ENCODE results near the gene RAPGEF6.
A peak's percentile ranks its signal among the peaks of the same experiment; 100 is the strongest.

The RAPGEF6 gene

DNA sequence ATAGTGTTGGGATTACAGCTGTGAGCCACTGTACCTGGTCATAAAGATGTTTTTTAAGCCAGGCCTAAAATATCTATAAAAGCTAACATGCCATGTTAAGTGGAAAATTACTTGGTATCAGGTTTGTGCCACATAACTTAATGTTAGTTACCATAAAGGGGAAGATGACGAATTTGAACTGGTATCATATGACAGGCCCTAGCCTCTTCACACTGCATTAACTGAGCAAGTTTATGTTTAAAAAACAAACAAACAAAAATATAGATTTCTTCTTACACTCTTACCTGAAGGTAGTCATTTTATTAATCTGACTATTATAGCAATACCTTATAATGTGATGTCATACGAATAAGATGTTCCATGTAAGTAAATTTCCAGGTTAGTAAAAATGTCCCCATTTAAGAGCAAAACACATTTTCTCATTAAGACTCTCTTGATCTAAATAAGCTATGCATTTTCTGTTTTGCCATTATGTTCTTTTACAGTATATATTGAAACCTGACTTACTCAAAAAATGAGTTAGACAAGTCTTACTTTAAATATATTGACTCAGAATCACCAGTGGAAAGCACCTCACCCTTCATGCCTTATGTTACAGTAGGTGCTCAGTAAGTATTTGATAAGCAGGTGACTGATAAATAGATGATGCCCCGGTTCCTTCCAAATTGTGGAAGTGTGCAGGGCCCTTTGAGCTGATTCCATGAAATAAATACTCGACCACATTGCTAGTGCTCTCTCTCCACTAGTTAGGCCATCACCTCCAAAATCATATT is 245.7 kb downstream of the RAPGEF6 start:
- Histone ChIP-seq H2AFZ (ENCODE audit: low read depth, low read length) (no peak overlapping the region), H3K27me3 (ENCODE audit: low read depth, low read length) (no peaks in the 10 kb centered on the region), H3K9ac (ENCODE audit: low read length) (peak overlapping the region; percentile 33), H3K4me2 (ENCODE audit: low read length) (peak overlapping the region; percentile 50), H3K4me1 (ENCODE audit: low read length) (peaks cover 83% of the 10 kb centered on the region), H3K79me2 (ENCODE audit: low read length) (peaks cover 97% of the 10 kb centered on the region), H3K4me3 (ENCODE audit: low read length) (no peak overlapping the region; the same call in 1 of the 2 replicates), H4K20me1 (ENCODE audit: insufficient read depth, low read length) (peaks cover 36% of the 10 kb centered on the region), H3K9me3 (ENCODE audit: insufficient read depth, low read length) (no peaks in the 10 kb centered on the region), H3K36me3 (replicated peaks; ENCODE audit: low read depth, low read length) (peaks cover 26% of the 10 kb centered on the region), H3K27ac (ENCODE audit: low read length) (peak overlapping the region; percentile 92)
- no peak for TF ChIP-seq EZH2phosphoT487 (IDR thresholded peaks at IDR 0.05; ENCODE audit: low read depth)
- TF ChIP-seq, protein P1, sequence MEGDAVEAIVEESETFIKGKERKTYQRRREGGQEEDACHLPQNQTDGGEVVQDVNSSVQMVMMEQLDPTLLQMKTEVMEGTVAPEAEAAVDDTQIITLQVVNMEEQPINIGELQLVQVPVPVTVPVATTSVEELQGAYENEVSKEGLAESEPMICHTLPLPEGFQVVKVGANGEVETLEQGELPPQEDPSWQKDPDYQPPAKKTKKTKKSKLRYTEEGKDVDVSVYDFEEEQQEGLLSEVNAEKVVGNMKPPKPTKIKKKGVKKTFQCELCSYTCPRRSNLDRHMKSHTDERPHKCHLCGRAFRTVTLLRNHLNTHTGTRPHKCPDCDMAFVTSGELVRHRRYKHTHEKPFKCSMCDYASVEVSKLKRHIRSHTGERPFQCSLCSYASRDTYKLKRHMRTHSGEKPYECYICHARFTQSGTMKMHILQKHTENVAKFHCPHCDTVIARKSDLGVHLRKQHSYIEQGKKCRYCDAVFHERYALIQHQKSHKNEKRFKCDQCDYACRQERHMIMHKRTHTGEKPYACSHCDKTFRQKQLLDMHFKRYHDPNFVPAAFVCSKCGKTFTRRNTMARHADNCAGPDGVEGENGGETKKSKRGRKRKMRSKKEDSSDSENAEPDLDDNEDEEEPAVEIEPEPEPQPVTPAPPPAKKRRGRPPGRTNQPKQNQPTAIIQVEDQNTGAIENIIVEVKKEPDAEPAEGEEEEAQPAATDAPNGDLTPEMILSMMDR (IDR thresholded peaks at IDR 0.05; ENCODE audit: low read depth, low read length), result no peak

DNA sequence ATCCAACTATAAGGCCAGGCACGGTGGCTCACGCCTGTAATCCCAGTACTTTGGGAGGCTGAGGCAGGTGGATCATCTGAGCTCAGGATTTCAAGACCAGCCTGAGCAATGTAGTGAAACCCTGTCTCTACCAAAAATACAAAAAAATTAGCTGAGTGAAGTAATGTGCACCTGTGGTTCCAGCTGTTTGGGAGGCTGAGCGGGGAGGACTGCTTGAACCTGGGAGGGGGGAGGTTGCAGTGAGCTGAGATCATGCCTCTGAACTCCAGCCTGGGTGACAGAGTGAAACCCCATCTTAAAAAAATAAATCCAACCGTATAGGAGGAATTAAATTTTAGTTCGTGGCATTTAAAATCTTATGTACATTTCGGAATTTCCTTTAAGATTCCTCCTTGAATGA is 247.8 kb downstream of the RAPGEF6 start:
- H4K20me1 ChIP-seq (ENCODE audit: insufficient read depth, low read length), result peaks cover 57% of the 10 kb centered on the region
- 0 out of 2 replicates have a peak overlapping the region, but pooled peaks have one; percentile 50 for H3K4me2 ChIP-seq (ENCODE audit: low read length)
- H3K4me3 ChIP-seq (ENCODE audit: low read length), result no peak overlapping the region
- peaks cover 22% of the 10 kb centered on the region for H3K36me3 ChIP-seq (replicated peaks; ENCODE audit: low read depth, low read length)
- TF ChIP-seq EZH2phosphoT487 (IDR thresholded peaks at IDR 0.05; ENCODE audit: low read depth), result no peak
- TF ChIP-seq, protein P1 (IDR thresholded peaks at IDR 0.05; ENCODE audit: low read depth, low read length), result no peak
- H3K79me2 ChIP-seq (ENCODE audit: low read length), result peaks cover 100% of the 10 kb centered on the region
- H3K9ac ChIP-seq (ENCODE audit: low read length), result no peak overlapping the region
- H3K9me3 ChIP-seq (ENCODE audit: insufficient read depth, low read length), result no peaks in the 10 kb centered on the region
- H3K27me3 ChIP-seq (ENCODE audit: low read depth, low read length), result no peaks in the 10 kb centered on the region
- peaks cover 85% of the 10 kb centered on the region for H3K4me1 ChIP-seq (ENCODE audit: low read length)
- no peak overlapping the region for H2AFZ ChIP-seq (ENCODE audit: low read depth, low read length)
- H3K27ac ChIP-seq (ENCODE audit: low read length), result peak overlapping the region; percentile 92

DNA sequence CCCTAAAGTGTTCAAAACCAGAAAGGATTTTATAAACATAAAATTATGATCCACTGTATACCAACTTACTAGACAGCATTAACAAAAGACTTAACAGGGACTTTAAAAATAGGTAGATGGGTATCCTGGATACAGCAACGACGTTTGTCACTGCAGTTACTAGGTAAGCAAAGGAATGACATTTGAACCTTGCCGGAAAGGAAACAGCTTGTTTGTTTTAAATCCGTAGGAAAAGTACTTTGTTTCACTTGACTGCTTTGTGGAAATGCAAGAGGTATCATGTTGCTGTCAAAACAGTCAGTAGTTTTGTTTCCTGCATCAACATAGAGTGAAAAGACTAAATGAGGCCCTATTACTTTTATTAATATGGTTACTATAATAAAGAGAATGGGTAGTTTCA is 248.2 kb downstream of the RAPGEF6 start:
- peaks cover 85% of the 10 kb centered on the region for H3K4me1 ChIP-seq (ENCODE audit: low read length)
- H3K4me2 ChIP-seq (ENCODE audit: low read length), result no peak overlapping the region
- TF ChIP-seq EZH2phosphoT487 (IDR thresholded peaks at IDR 0.05; ENCODE audit: low read depth), result no peak
- TF ChIP-seq, protein P1 (IDR thresholded peaks at IDR 0.05; ENCODE audit: low read depth, low read length), result no peak
- H4K20me1 ChIP-seq (ENCODE audit: insufficient read depth, low read length), result peaks cover 61% of the 10 kb centered on the region
- peaks cover 100% of the 10 kb centered on the region for H3K79me2 ChIP-seq (ENCODE audit: low read length)
- no peaks in the 10 kb centered on the region for H3K9me3 ChIP-seq (ENCODE audit: insufficient read depth, low read length)
- H2AFZ ChIP-seq (ENCODE audit: low read depth, low read length), result no peak overlapping the region
- peaks cover 22% of the 10 kb centered on the region for H3K36me3 ChIP-seq (replicated peaks; ENCODE audit: low read depth, low read length)
- H3K27ac ChIP-seq (ENCODE audit: low read length), result peak overlapping the region; percentile 92; the same call in 1 of the 2 replicates
- H3K4me3 ChIP-seq (ENCODE audit: low read length), result no peak overlapping the region
- H3K9ac ChIP-seq (ENCODE audit: low read length), result no peak overlapping the region
- H3K27me3 ChIP-seq (ENCODE audit: low read depth, low read length), result no peaks in the 10 kb centered on the region

DNA sequence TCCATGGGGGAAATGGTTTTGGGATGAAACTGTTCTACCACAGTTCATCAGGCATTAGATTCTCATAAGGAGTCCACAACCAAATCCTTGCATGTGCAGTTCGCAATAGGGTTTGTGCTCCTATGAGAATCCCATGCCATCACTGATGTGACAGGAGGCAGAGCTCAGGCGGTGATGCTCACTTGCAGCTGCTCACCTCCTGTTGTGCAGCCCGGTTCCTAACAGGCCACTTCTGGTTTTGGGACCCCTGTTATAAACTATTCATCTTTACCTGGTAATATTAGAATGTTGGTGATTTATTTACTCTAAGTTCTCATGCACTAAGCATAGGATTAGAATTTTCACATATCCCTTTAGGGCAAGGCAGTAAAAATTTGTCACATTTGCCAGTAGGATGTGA is 248.9 kb downstream of the RAPGEF6 start:
- Histone ChIP-seq H3K9me3 (ENCODE audit: insufficient read depth, low read length) (no peaks in the 10 kb centered on the region), H3K36me3 (replicated peaks; ENCODE audit: low read depth, low read length) (peaks cover 22% of the 10 kb centered on the region), H3K4me1 (ENCODE audit: low read length) (peaks cover 89% of the 10 kb centered on the region), H3K4me2 (ENCODE audit: low read length) (no peak overlapping the region), H3K4me3 (ENCODE audit: low read length) (no peak overlapping the region), H3K9ac (ENCODE audit: low read length) (no peak overlapping the region), H3K79me2 (ENCODE audit: low read length) (peaks cover 100% of the 10 kb centered on the region), H3K27me3 (ENCODE audit: low read depth, low read length) (no peaks in the 10 kb centered on the region), H2AFZ (ENCODE audit: low read depth, low read length) (no peak overlapping the region), H4K20me1 (ENCODE audit: insufficient read depth, low read length) (peaks cover 66% of the 10 kb centered on the region), H3K27ac (ENCODE audit: low read length) (peak overlapping the region; percentile 92; the same call in 1 of the 2 replicates)
- TF ChIP-seq, protein P1 (IDR thresholded peaks at IDR 0.05; ENCODE audit: low read depth, low read length), result no peak
- TF ChIP-seq EZH2phosphoT487 (IDR thresholded peaks at IDR 0.05; ENCODE audit: low read depth), result no peak
